ENCODE measurements around the gene ZAR1L. TPM values are rescaled to one million over a fixed set of nuclear protein-coding genes. Genes with fewer than 3 reads are reported as not detected.

ZAR1L gene
- polyA plus RNA-seq, 3 donors: not detected

DNA sequence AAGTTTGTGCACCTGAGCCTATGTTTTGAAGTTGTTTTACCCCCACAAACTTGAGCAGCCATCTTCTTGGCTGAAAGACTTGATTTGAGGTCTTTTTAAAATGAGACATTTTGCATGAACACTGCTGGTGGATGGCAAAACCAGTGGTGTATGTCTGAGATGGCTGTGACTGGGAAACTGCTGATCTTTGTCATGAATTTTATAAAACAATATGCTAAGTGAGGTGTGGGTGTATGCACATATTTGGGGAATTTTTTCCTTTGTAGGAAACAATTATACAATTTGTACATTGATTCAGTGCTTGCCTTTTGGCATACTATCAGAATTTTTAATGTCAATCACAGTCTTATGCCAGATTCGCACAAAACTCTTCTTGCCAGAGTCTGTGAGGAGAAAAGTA, 52.5 kb downstream of the ZAR1L start:
- H3K27ac ChIP-seq (ENCODE audit: low read depth, low read length): no peak overlapping the region
- 84 to 96% (median 88%) methylated on average over 1 of the region's 1 CpG for WGBS, 3 donors

DNA sequence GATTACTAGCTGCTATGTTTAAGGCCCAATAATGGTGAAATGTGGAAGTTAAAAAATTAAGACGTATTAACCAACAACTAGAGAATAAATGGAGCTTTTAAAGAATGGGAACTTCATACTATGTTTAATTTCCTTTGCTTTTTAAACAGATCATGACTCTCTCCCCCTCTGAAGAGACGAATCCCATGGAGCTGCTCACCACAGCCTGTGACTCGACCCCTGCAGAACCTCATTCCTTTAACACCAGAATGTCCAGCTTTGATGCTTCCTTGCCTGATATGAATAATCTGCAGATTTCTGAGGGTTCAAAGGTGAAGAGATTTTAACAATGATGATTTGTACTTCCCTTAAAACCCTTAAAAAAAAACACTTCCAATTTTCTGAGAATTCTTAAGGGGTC, 53.0 kb downstream of the ZAR1L start:
- no peak overlapping the region for H3K27ac ChIP-seq (ENCODE audit: low read depth, low read length)
- 52 to 80% (median 57%) methylated on average over 3 of the region's 3 CpGs for WGBS, 3 donors

DNA sequence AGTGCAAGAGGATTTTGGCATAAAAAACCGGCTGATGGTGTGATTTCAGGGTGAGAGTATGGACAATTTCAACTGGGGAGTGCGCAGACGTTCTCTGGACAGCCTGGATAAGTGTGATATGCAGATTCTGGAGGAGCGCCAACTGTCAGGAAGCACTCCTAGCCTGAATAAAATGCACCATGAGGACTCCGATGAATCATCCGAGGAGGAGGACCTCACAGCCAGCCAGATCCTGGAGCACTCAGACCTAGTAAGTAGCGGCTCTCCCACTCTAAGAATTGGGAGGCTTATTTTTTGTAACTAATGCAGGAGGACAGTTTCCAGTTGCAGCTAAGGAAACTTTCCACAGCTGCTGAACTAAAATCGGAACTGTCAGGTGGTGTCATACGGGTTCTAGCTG, 53.6 kb downstream of the ZAR1L start:
- H3K27ac ChIP-seq (ENCODE audit: low read depth, low read length): no peak overlapping the region
- 41 to 65% (median 49%) methylated on average over 9 of the region's 9 CpGs for WGBS, 3 donors

DNA sequence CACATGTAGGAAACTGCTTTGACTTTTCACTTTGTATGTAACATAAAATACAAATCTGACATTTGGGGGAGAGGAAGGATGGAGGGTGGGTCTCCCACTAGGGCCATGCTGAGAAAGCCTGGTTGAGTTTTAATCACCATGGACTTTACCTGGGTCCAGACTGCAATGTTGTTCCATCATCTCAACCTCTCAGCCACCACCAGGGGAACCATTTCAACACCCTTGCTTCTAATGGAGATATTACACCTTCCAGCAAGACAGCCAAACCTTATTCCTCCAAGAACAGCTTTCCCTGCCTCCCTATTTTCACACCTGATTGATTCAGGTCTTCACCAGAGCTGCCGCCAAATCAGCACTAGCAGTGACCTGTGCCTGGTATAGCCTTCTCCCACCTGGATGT, 56.0 kb downstream of the ZAR1L start:
- H3K27ac ChIP-seq (ENCODE audit: low read depth, low read length): no peak overlapping the region

DNA sequence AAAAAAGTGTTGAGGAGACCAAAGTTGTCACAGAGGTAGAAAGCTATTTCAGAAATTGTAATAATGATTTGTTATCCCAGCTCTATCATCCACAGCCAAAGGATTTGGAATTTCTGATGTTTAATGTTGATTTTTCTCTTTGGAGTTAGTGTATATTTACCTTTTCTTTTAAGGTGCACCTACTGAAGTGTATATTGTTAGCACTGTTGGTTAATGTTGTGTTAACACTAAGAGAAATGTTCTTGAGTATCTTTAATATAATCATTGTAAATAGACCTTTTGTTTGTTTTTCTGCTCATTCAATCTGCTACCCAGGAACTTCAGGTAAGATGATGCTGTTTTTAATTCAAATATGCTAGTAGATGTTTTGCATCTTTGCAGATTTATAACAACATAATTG, 57.5 kb downstream of the ZAR1L start:
- no peak overlapping the region for H3K27ac ChIP-seq (ENCODE audit: low read depth, low read length)

More for the DNA sequence above, 56.0 kb downstream of the ZAR1L start:
- WGBS, 3 donors: 89 to 100% (median 96%) methylated on average over 1 of the region's 1 CpG

DNA sequence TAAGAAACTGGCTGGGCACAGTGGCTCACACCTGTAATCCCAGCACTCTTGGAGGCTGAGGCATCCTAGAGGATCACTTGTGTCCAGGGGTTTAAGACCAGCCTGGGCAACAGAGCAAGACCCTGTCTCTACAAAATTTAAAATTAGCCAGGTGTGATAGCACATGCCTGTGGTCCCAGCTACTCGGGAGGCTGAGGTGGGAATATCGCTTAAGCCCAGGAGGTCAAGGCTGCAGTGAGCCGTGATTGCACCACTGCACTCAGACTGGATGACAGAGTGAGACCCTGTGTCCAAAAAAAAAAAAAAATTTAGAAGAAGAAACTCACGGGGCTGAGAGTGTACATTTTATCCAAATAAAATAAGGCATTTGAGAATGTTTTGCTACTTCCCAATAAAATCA, 58.9 kb downstream of the ZAR1L start:
- H3K27ac ChIP-seq (ENCODE audit: low read depth, low read length): no peak overlapping the region
- 51 to 87% (median 79%) methylated on average over 4 of the region's 4 CpGs for WGBS, 3 donors

DNA sequence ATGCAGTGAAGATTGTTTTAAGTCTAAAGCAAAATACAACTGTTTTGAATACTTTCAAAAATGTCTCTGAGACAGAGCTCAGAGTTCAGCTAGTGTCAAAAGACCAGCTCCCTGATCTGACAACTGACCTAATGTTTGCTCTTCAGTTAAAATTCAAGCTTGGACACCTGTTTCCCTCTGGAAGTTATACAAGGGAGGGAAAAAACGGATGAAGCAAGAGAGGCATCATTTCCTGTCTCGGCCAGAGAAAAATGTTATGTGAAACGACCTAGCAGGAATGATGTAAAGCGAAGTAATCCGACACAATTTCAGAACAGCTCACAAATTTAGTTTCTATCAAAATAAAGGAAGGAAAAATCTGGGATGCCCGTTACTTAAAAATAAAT, 59.4 kb downstream of the ZAR1L start:
- WGBS, 3 donors: 48 to 63% (median 56%) methylated on average over 6 of the region's 6 CpGs
- H3K27ac ChIP-seq (ENCODE audit: low read depth, low read length): no peak overlapping the region

DNA sequence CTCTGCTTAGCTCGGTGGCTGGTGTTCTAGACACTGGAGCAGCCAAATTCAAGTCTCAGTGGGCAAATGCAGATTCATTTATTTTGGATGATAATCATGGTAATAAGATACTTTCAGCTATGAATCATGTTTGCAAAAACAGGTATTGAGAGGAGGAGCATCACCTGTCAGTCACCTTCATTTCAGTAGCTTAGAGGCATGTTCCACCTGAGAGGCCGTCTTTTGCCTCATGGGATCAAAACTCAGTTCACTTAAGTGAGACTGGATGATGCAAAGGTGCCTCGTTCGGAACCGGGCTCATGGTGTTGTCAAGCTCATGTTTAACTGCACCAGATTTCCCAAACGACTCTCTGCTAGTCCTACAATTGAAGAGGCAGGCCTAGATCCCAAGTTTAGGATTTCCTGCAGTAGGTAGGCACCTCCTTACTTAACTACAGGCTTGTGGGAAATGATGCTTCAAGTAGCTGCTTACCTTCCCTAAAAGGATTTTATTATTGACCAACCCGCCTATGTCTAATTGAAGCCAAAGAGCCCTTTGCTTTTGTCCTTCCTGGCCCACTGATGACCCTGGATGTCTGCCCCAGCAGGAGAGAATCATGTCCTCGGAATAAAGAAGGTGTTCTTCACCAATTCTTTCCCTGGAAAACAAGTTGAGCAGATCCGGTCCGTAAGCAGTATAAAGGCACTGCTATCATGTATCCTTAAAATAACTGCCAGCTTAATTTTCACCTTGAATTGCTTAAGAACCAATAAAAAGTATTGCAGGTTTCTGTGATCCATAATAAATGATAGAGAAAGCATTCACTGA, 60.0 kb downstream of the ZAR1L start:
- 67 to 76% (median 72%) methylated on average over 10 of the region's 10 CpGs for WGBS, 3 donors
- no peak overlapping the region for H3K27ac ChIP-seq (ENCODE audit: low read depth, low read length)

DNA sequence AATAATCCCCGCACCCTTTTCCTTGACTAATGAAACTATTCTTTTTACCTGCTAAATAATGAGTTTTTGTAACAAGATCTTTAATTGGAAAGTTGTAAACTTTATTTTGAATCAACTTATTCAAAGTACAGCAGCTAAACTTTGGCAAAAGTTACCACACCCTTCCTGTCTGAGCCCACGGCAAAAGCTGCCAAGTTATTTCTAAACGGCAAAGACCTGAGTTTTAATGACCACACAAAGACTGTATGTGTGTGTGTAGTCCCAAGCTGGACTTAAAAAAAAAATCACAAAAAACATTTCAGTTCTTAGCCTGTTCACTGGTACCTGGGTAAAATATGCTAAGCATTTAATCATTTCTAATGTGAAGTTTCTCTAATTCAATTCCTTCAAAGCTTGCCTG, 60.7 kb downstream of the ZAR1L start:
- H3K27ac ChIP-seq (ENCODE audit: low read depth, low read length): no peak overlapping the region
- 22 to 35% (median 32%) methylated on average over 3 of the region's 3 CpGs for WGBS, 3 donors

DNA sequence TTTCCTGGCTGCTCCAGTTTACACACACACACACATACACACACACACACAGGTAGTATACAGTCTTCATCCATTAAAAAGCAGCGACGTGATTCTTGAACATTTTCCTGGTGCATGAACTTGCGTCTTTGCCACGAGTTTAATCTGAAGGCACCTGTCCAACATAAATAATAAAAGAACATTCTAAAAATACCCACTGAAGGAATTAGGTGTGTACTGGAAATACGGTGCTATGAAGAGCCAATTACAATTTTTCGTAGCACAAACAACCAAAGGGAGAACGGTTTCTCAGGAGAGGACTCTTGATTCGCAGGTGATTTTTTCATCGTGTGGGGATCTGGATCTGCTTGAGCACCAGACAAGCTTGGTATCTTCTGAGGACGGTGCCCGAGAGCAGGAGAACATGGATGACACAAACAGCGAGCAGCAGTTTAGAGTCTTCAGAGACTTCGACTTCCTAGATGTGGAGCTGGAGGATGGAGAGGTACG, 61.2 kb downstream of the ZAR1L start:
- H3K27ac ChIP-seq (ENCODE audit: low read depth, low read length): no peak overlapping the region
- 31 to 72% (median 66%) methylated on average over 14 of the region's 14 CpGs for WGBS, 3 donors

Other genes starting within 250 kb of the ZAR1L start
- gene BRCA2, start 145 bp upstream of the ZAR1L start, polyA plus RNA-seq: under 1 TPM; 0.10 to 0.25 (median 0.22) TPM
- 10 to 100 TPM in 1 of 3 donors, 1 to 10 TPM in 2; 7.6 to 16.5 (median 8.0) TPM for gene N4BP2L1, start 112.8 kb upstream of the ZAR1L start, polyA plus RNA-seq
- gene N4BP2L2, start 223.4 kb upstream of the ZAR1L start, polyA plus RNA-seq: 10 to 100 TPM; 22.0 to 51.1 (median 38.3) TPM